ENCODE data around the gene LRP8.
"Not testable (repeated sequence)": the region's sequence is repeated elsewhere in the genome, so short reads cannot be mapped to it uniquely, and the experiment has no call there.

The LRP8 gene

DNA sequence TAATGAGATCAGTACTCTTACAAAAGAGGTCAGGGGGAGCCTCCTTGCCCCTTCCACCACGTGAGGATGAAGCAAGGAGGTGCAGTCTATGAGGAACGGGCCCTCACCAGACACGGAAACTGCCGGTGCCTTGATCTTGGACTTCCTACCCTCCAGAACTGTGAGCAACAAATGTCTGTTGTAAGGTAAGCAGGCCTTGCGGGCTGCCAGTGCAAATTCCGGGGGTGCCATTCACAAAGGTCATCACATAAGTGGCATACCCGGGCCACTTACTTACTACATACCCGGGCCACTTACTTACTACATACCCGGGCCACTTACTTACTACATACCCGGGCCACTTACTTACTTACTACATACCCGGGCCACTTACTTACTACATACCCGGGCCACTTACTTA lies 44.7 kb downstream of the LRP8 start:
- not testable (repeated sequence) for DNase-seq (ENCODE audit: low spot score)

DNA sequence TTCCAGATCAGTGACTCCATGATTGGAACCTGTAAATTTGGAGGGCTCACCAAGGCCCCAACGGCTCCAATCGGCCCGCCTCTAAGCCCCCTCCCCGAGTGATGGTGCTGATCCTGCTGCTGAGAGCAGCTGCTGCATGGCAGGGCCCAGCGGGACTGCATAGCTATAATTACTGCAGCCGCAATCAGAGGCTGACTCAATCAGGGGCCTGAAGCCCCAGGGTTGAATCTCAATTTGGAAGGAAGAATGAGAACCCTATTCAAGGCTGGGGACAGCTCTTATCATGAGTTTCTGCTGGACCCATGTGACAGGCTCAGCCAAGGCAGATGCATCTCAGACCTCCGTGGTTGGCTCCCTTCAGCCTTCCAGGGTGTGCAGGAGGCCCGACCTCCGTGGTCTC lies 46.7 kb downstream of the LRP8 start:
- DNase-seq (ENCODE audit: low spot score): no peak

DNA sequence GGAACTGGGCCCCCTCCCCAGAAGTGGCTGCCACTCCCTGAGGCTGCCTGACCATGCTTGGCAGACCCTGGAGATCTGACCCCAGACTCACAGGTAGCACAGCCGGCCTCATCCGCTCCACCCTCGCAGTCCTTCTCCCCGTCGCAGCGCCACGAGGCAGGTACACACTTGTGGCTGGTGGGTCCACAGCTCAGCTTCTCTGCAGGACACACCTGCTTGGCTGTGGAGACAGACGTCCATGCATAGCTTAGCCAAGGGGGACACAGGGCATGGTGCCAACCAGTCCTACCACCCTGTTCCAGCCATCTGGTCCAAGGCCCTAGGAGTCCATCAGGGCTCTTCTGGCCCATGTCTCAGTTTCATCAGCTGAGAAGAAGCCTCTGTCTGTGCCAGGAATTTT lies 47.4 kb downstream of the LRP8 start:
- no peak for DNase-seq (ENCODE audit: low spot score)

DNA sequence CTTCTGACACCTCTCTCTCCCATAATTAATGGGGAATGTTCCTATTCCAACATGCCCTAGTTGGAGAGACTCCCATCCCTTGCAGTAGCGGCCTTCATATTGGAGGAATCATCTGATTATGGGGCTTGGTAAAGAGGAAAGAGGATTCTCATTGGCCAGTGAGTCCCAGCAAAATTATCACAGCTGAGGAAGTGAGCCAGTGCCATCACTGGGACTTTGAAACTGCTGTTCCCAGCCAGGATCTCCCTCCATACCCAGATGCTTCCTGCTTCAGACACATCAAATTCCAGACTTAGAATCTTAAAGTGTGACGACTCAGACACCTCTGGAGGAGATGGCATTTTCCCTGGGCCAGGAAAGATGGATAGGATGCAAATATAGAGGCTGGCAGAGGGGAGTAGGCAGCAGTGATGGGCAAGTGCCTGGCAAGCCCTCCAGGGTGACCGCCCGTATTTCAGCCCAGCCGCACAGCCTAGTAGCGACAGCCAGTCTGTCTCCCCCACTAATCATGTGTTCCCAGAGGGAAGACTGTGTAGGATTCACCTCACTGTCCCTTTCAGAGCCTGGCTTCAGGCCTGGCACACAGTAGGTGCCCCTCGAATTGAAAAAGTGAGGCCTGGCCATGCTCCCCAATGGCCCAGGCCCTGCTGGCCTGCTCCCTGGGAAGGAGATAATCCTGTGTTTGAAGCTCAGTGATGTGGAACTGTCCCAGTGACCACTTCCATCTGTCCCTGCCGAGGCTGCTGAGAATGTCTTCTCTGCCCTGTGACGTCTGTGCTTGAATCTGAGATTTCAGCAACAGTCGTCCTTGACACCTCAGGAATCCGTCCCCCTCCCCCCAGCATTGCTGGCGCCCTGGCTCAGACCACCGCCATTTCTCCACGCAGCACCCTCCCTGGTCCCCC lies 48.3 kb downstream of the LRP8 start:
- DNase-seq (ENCODE audit: low spot score): no peak

GRCh38 chr1:53278298-53278725 lies 49.6 kb downstream of the LRP8 start:
- DNase-seq (ENCODE audit: low spot score): peak; percentile 85

DNA sequence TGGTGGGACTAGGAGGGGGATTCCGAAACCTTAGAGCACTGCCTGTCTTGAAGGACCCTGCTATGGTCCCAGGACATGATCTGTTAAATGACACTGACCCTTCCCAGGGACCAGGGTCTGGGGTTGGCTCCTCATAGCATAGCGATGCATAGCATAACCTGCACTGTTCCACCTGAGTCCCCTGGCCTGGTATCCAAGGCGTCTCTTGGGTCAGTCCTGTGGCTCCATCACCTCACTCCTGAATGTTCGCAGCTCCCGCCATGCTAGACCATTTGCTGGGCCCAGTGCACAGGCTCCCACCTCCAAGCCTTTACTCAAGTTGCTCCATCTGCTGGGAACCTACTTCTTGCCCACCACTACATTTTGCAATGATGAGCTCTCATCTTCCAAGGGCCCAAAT lies 50.5 kb downstream of the LRP8 start:
- no peak for DNase-seq (ENCODE audit: low spot score)

GRCh38 chr1:53276902-53277281 lies 51.0 kb downstream of the LRP8 start:
- no peak for DNase-seq (ENCODE audit: low spot score)

DNA sequence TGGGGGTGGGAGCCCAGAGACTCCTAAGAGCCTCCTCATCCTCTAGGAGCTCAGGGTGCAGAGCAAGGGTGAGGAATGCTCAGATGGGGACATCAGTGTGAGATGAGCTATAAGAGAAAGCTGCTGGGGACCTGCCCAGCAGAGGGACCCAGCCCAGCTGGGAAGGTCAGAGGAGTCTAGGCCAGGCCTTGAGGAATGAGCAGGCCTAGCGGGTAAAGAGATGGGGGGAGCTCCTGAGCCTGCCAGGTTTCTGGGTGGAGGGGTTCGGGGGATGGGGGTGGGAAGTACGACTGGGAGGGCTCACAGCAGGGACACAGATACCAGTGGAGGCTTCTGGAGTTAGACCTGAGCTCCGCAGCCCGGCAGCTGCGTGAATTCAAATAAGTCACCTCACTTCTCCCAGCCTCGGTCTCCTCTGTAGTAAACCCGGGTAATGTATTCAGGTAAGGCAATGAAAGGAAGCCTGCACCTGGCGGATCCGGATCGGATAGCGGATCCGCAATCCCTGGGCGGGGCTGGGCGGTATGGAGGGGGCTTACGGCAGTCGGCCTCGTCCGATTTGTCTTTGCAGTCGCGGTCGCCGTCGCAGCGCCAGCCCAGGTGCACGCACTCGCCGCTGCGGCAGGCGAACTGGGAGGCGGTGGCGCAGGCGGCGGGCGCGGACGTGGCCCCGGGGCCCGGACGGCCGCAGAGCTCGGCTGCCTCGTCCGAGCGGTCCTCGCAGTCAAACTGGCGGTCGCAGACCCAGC lies 51.5 kb downstream of the LRP8 start:
- DNase-seq (ENCODE audit: low spot score): no peak

- no peak for DNase-seq (ENCODE audit: low spot score)
Observed at GRCh38 chr1:53275566-53275965, 52.3 kb downstream of the LRP8 start.

DNA sequence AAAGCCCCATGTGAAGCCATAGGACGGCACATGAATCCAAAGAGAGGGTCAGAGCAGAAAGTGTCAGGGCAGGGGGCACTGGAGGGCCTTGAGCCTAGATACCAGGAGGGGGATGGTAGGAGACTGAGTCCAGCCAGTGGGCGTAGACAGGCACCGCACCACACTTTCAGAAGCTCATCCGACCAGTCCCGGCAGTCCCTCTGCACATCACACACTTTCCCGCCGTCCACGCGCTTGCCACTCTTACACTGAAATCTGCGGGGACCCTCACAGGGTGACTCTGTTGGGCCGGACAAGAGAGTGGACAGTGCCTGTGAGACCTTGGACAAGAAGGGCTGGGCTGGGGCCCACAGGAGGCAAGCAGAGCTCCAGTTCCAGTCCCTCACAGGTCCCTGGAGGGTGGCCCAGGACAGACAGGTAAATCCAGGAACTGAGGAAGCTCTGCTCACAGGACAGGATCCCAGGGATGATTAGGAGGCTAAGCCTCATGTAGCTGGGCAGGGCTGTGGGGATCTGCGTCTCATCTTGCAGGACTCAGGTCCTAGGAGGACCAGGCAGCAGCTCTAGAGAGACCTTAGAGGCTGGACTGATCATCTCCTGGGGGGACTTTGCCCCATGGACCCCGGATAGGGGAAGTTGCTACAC lies 53.2 kb downstream of the LRP8 start:
- no peak for DNase-seq (ENCODE audit: low spot score)

DNA sequence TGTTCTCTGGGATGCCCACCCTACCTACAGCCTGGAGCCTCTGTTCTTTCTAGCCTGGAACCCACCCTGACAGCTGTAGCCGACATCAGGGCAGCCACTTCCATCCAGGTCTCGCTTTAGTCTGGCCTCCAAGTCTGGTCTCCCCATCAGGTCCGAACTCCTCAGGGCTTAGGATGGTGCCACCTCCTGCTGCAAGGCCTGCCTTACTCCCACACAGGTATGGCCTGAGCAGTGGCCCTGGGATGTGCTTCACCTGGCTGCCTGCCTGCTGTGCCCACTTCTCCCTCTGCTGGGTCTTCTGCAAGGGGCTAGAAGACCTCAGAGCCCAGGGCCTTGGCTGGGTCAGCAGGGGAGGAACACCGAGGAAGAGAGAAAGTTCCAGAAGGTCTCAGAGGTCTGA lies 53.8 kb downstream of the LRP8 start:
- no peak for DNase-seq (ENCODE audit: low spot score)

- DNase-seq (ENCODE audit: low spot score): no peak
Observed at GRCh38 chr1:53273526-53273925, 54.3 kb downstream of the LRP8 start.

GRCh38 chr1:53272349-53272748 lies 55.5 kb downstream of the LRP8 start:
- no peak for DNase-seq (ENCODE audit: low spot score)

DNA sequence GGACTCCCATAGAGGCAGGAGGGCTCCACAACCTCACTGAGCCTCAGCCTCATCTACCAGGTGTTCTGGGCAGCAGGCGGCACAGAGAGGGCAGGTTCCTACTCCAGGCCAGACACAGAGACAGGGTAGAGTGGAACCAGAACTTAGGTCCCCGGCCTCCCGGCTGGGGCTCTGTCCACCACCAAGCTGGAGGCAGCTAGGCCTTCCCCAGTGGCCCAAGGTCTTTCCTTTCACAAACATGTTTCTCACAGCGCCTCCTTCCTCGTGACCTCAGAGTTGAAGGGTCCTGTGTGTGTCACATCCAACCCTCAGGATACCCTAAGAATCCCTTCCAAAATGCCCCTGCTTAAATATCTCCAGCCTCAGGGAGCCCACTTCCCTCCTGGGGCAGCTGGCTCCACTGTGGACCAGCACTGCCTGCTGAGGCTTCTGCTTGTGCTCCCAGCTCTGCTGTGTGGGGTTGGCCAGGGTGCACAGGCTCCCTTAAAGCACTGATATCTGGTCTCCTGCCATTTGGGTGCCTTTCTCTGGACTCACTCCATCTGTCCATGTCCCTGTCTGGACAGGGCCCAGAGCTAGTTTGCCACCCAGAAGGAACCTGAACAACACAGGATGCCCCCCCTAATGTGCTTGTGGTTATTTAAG lies 56.3 kb downstream of the LRP8 start:
- DNase-seq (ENCODE audit: low spot score): no peak

GRCh38 chr1:53270873-53271272 lies 57.0 kb downstream of the LRP8 start:
- no peak for DNase-seq (ENCODE audit: low spot score)

DNA sequence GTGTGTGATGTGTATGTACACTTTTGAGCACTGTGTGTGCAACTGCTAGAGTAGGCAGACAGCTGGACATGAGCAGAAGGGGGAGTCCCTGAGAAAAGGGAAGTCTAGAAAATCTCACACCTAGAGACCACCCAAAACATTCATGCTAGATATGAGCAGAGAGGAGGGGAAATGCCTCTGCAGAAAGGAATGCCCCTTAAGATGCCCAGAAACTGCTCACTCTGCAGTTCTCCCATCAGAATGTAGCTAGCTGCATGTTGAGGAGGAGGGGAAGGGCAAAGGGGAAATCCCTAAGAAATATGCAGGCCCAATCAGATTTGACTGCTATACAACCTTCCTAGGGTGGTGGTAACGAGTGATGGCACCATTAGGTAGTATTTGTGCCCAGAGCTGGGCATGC lies 57.8 kb downstream of the LRP8 start:
- DNase-seq (ENCODE audit: low spot score): peak; percentile 31

DNA sequence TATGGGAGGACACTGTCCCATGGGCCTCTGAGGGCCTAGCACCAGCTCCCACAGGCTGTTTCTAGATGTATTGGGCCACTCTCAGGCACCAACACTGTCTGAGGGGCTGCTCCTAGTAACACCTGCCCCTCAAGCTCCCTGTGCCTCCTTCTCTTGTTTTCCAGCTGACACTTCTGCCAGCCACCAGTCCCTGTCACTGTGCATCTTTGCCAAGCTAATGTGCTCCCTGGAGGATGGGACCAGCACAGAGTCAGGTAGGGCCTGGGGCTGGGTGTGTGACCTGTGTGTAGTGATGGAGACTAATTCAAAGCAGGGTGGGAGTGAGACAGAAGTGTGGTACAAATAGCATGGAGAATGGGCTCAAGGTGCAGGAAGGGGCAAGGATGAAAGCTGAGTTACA lies 60.1 kb downstream of the LRP8 start:
- no peak for DNase-seq (ENCODE audit: low spot score)

- DNase-seq (ENCODE audit: low spot score): no peak
Observed at GRCh38 chr1:53266038-53266437, 61.8 kb downstream of the LRP8 start.

GRCh38 chr1:53265581-53265980 lies 62.3 kb downstream of the LRP8 start:
- DNase-seq (ENCODE audit: low spot score): no peak

- no peak for DNase-seq (ENCODE audit: low spot score)
Observed at GRCh38 chr1:53264048-53264447, 63.8 kb downstream of the LRP8 start.

GRCh38 chr1:53262000-53262399 lies 65.9 kb downstream of the LRP8 start:
- DNase-seq (ENCODE audit: low spot score): no peak

GRCh38 chr1:53260631-53261247 lies 67.1 kb downstream of the LRP8 start:
- DNase-seq (ENCODE audit: low spot score): no peak
